ENCODE results near the gene SMYD3.

DNA sequence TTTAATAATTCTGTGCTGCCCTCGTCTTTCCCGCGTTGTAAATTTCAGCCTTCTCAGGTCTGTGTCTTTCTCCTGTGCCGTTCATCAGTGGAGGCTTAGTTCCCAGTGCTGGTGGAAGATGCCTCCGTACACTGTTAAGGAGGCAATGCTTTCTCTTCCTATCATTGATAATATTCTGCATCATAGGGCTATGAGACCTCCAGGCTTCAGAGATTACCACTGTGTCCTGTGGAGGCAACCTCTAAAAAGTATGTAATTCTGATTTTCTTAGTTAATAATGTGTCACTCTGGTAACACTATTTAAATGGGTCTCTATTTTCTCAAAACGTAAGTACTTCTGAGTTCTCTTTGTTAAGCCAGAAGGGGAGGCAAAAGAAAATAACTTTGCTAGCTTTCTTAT lies 538.3 kb downstream of the SMYD3 start:
- TF ChIP-seq MYNN (CRISPR knock-in tag; IDR thresholded peaks at IDR 0.05; ENCODE audit: low read depth) (no peak), ZNF644 (CRISPR knock-in tag; IDR thresholded peaks at IDR 0.05; ENCODE audit: low read depth) (no peak), KDM6A (CRISPR knock-in tag; IDR thresholded peaks at IDR 0.05; ENCODE audit: low read depth) (no peak), NFIC (IDR thresholded peaks at IDR 0.05; ENCODE audit: low read length) (no peak), ZMYM3 (CRISPR knock-in tag; IDR thresholded peaks at IDR 0.05) (no peak), ZSCAN30 (CRISPR knock-in tag; IDR thresholded peaks at IDR 0.05) (no peak), ZNF567 (CRISPR knock-in tag; IDR thresholded peaks at IDR 0.05; ENCODE audit: borderline replicate concordance) (no peak), CHD2 (IDR thresholded peaks at IDR 0.05; ENCODE audit: low read depth, low read length) (no peak), CBFB (CRISPR knock-in tag; IDR thresholded peaks at IDR 0.05) (no peak), ZNF317 (CRISPR knock-in tag; IDR thresholded peaks at IDR 0.05) (no peak), POLR2A (IDR thresholded peaks at IDR 0.05; ENCODE audit: insufficient read depth in 1 of 2, low read depth in 2 of 2, low read length in 2 of 2) (no peak)
- TF ChIP-seq, protein P1, sequence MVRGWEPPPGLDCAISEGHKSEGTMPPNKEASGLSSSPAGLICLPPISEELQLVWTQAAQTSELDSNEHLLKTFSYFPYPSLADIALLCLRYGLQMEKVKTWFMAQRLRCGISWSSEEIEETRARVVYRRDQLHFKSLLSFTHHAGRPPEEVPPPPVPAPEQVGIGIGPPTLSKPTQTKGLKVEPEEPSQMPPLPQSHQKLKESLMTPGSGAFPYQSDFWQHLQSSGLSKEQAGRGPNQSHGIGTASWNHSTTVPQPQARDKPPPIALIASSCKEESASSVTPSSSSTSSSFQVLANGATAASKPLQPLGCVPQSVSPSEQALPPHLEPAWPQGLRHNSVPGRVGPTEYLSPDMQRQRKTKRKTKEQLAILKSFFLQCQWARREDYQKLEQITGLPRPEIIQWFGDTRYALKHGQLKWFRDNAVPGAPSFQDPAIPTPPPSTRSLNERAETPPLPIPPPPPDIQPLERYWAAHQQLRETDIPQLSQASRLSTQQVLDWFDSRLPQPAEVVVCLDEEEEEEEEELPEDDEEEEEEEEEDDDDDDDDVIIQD (CRISPR knock-in tag; IDR thresholded peaks at IDR 0.05; ENCODE audit: low read depth), result no peak
- TF ChIP-seq, protein P2, sequence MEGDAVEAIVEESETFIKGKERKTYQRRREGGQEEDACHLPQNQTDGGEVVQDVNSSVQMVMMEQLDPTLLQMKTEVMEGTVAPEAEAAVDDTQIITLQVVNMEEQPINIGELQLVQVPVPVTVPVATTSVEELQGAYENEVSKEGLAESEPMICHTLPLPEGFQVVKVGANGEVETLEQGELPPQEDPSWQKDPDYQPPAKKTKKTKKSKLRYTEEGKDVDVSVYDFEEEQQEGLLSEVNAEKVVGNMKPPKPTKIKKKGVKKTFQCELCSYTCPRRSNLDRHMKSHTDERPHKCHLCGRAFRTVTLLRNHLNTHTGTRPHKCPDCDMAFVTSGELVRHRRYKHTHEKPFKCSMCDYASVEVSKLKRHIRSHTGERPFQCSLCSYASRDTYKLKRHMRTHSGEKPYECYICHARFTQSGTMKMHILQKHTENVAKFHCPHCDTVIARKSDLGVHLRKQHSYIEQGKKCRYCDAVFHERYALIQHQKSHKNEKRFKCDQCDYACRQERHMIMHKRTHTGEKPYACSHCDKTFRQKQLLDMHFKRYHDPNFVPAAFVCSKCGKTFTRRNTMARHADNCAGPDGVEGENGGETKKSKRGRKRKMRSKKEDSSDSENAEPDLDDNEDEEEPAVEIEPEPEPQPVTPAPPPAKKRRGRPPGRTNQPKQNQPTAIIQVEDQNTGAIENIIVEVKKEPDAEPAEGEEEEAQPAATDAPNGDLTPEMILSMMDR (CRISPR knock-in tag; IDR thresholded peaks at IDR 0.05), result no peak
- TF ChIP-seq, protein P3, sequence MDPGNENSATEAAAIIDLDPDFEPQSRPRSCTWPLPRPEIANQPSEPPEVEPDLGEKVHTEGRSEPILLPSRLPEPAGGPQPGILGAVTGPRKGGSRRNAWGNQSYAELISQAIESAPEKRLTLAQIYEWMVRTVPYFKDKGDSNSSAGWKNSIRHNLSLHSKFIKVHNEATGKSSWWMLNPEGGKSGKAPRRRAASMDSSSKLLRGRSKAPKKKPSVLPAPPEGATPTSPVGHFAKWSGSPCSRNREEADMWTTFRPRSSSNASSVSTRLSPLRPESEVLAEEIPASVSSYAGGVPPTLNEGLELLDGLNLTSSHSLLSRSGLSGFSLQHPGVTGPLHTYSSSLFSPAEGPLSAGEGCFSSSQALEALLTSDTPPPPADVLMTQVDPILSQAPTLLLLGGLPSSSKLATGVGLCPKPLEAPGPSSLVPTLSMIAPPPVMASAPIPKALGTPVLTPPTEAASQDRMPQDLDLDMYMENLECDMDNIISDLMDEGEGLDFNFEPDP (CRISPR knock-in tag; conservative IDR thresholded peaks at IDR 0.05), result no peak
